HEK293T (cell line): Measurements from ENCODE around the gene CTNNA2.
A peak's percentile ranks its signal among the peaks of the same experiment; 100 is the strongest.

ENCODE experiments used
- CTCF ChIA-PET: fragments of 350-600 bp; formaldehyde crosslinking; extraction: SDS; loops from one replicate; lab custom pipeline; 2021; ENCODE audit warnings: antibody characterized with exemption, inconsistent platforms; lab: Yijun Ruan, JAX
- POLR2A ChIA-PET: fragments of 350-600 bp; formaldehyde crosslinking; extraction: SDS; loops from one replicate; lab custom pipeline; 2020; ENCODE audit warnings: antibody characterized with exemption, inconsistent platforms; lab: Yijun Ruan, JAX
- DNase-seq: peaks from one replicate; pipeline ENCODE4 v3.0.0; 2012; ENCODE audit warnings: mixed read lengths; ENCODE audit errors: extremely low spot score
- ARNT ChIP-seq: fragments of 450-650 bp; IDR thresholded peaks from 2 replicates; pipeline ENCODE4 v1.6.1; 2017; ENCODE audit warnings: mild to moderate bottlenecking
- BHLHE40 ChIP-seq: fragments of 450-650 bp; IDR thresholded peaks from 2 replicates; pipeline ENCODE4 v1.6.1; 2016; ENCODE audit warnings: mild to moderate bottlenecking, moderate library complexity, borderline replicate concordance
- CTBP1 ChIP-seq: fragments of 450-650 bp; IDR thresholded peaks from 2 replicates; pipeline ENCODE4 v1.6.1; 2016; ENCODE audit warnings: borderline replicate concordance
- ELF4 ChIP-seq: fragments of 450-650 bp; IDR thresholded peaks from 2 replicates; pipeline ENCODE4 v1.6.1; 2017; ENCODE audit warnings: antibody characterized with exemption
- FOXA1 ChIP-seq: fragments of 450-650 bp; IDR thresholded peaks from 2 replicates; pipeline ENCODE4 v1.6.1; 2016; ENCODE audit warnings: mild to moderate bottlenecking
- FOXK2 ChIP-seq: fragments of 450-650 bp; IDR thresholded peaks from 2 replicates; pipeline ENCODE4 v1.6.1; 2016; ENCODE audit warnings: mild to moderate bottlenecking
- FOXM1 ChIP-seq: fragments of 450-650 bp; IDR thresholded peaks from 2 replicates; pipeline ENCODE4 v1.6.1; 2017; ENCODE audit warnings: mild to moderate bottlenecking, borderline replicate concordance
- HDGF ChIP-seq: fragments of 450-650 bp; IDR thresholded peaks from 2 replicates; pipeline ENCODE4 v1.6.1; 2017; ENCODE audit warnings: antibody characterized with exemption, borderline replicate concordance
- L3MBTL2 ChIP-seq: fragments of 450-650 bp; conservative IDR thresholded peaks from 2 replicates; pipeline ENCODE4 v1.6.1; 2016; ENCODE audit warnings: mild to moderate bottlenecking
- LEF1 ChIP-seq: fragments of 450-650 bp; IDR thresholded peaks from 2 replicates; pipeline ENCODE4 v1.6.1; 2017; ENCODE audit warnings: mild to moderate bottlenecking, borderline replicate concordance
- NFRKB ChIP-seq: fragments of 450-650 bp; IDR thresholded peaks from 2 replicates; pipeline ENCODE4 v1.6.1; 2016; ENCODE audit warnings: mild to moderate bottlenecking, moderate library complexity
- PKNOX1 ChIP-seq: fragments of 450-650 bp; IDR thresholded peaks from 2 replicates; pipeline ENCODE4 v1.6.1; 2016
- SP1 ChIP-seq: fragments of 450-650 bp; IDR thresholded peaks from 2 replicates; pipeline ENCODE4 v1.6.1; 2017
- SUZ12 ChIP-seq: fragments of 450-650 bp; IDR thresholded peaks from 2 replicates; pipeline ENCODE4 v1.6.1; 2016; ENCODE audit warnings: mild to moderate bottlenecking
- TARDBP ChIP-seq: fragments of 450-650 bp; IDR thresholded peaks from 2 replicates; pipeline ENCODE4 v1.6.1; 2016
- ZNF384 ChIP-seq: fragments of 450-650 bp; IDR thresholded peaks from 2 replicates; pipeline ENCODE4 v1.6.1; 2016

The CTNNA2 gene

GRCh38 chr2:80002568-80003157 is 489.8 kb downstream of the CTNNA2 start:
- CTCF ChIA-PET = no interaction called here
- TF ChIP-seq L3MBTL2 = no peak
- no peak for TF ChIP-seq FOXK2
- TF ChIP-seq PKNOX1 = no peak
- TF ChIP-seq SUZ12 = no peak
- no peak for TF ChIP-seq ARNT
- TF ChIP-seq FOXM1 = no peak
- TF ChIP-seq SP1 = no peak
- no peak for TF ChIP-seq LEF1
- TF ChIP-seq ELF4 = no peak
- no peak for TF ChIP-seq NFRKB
- POLR2A ChIA-PET = no interaction called here
- no peak for DNase-seq

- POLR2A ChIA-PET = no interaction called here
- no peak for TF ChIP-seq FOXA1
- TF ChIP-seq LEF1 = no peak
- no peak for TF ChIP-seq SUZ12
- TF ChIP-seq SP1 = no peak
- TF ChIP-seq TARDBP = no peak
- TF ChIP-seq FOXK2 = no peak
- TF ChIP-seq CTBP1 = no peak
- no peak for TF ChIP-seq PKNOX1
- TF ChIP-seq HDGF = no peak
- DNase-seq = peak; percentile 39
- CTCF ChIA-PET = no interaction called here
These were observed 495.1 kb downstream of the CTNNA2 start for GRCh38 chr2:80007777-80008503.

- POLR2A ChIA-PET = no interaction called here
- TF ChIP-seq PKNOX1 (no peak), TARDBP (no peak)
- no peak for DNase-seq
- CTCF ChIA-PET = interaction anchor here (0.6 to 0.7 kb wide), 2 partner anchors 47 to 52 kb away, joined by 3 read pairs; no protein-coding TSS in a partner anchor
These were observed 495.7 kb downstream of the CTNNA2 start for GRCh38 chr2:80008596-80008995.

GRCh38 chr2:80009211-80009610 is 496.4 kb downstream of the CTNNA2 start:
- no peak for TF ChIP-seq FOXA1
- TF ChIP-seq SP1 = no peak
- TF ChIP-seq LEF1 = no peak
- TF ChIP-seq SUZ12 = no peak
- TF ChIP-seq FOXM1 = no peak
- TF ChIP-seq NFRKB = no peak
- no peak for TF ChIP-seq CTBP1
- no peak for TF ChIP-seq ELF4
- no peak for TF ChIP-seq BHLHE40
- no peak for TF ChIP-seq ARNT
- TF ChIP-seq TARDBP = no peak
- no peak for TF ChIP-seq PKNOX1
- TF ChIP-seq FOXK2 = no peak
- no peak for TF ChIP-seq L3MBTL2
- no peak for TF ChIP-seq HDGF
- no peak for TF ChIP-seq ZNF384
- CTCF ChIA-PET = interaction anchor here (0.6 to 0.7 kb wide), 3 partner anchors 47 to 113 kb away, joined by 3 read pairs; no protein-coding TSS in a partner anchor
- POLR2A ChIA-PET = no interaction called here
- DNase-seq = no peak

- TF ChIP-seq L3MBTL2 (no peak), ELF4 (no peak), SP1 (no peak), ARNT (no peak), FOXM1 (no peak), TARDBP (no peak), FOXK2 (no peak), CTBP1 (no peak), ZNF384 (no peak), LEF1 (no peak), NFRKB (no peak), SUZ12 (no peak), PKNOX1 (no peak), BHLHE40 (no peak)
- DNase-seq = no peak
- CTCF ChIA-PET = no interaction called here
- POLR2A ChIA-PET = no interaction called here
These were observed 499.2 kb downstream of the CTNNA2 start for GRCh38 chr2:80012061-80012460.
